ENCODE results near the gene TMPRSS11B. TPM values are rescaled to one million over a fixed set of nuclear protein-coding genes. Genes with fewer than 3 reads are reported as not detected.
"Not testable (repeated sequence)": the region's sequence is repeated elsewhere in the genome, so short reads cannot be mapped to it uniquely, and the experiment has no call there.

Gene TMPRSS11B
- total and polyA plus RNA-seq, 12 donors, result 0.17 to 0.24 TPM; not detected in 10

GRCh38 chr4:68218044-68218443, 27.4 kb downstream of the TMPRSS11B start:
- Histone ChIP-seq H3K4me1 (replicated peaks in 1 of 2) (no peaks in the 10 kb centered on the region), H3K27ac (no peak overlapping the region), H3K27me3 (no peaks in the 10 kb centered on the region), H3K36me3 (replicated peaks in 1 of 2) (no peaks in the 10 kb centered on the region), H3K4me3 (no peak overlapping the region), H3K9me3 (replicated peaks in 1 of 3) (no peaks in the 10 kb centered on the region)
- no peak for DNase-seq
- intact Hi-C loops (cut with DNase I), result no loop called here
- WGBS, 4 donors, result 14 to 30% (median 19%) methylated on average over 1 of the region's 1 CpG
- no peak for TF ChIP-seq CTCF (IDR thresholded peaks at IDR 0.05)
- TF ChIP-seq POLR2A (IDR thresholded peaks at IDR 0.05), result no peak

GRCh38 chr4:68216501-68216900, 29.0 kb downstream of the TMPRSS11B start:
- H3K36me3 ChIP-seq (replicated peaks in 1 of 2), result no peaks in the 10 kb centered on the region
- intact Hi-C loops (cut with DNase I), result no loop called here
- no peaks in the 10 kb centered on the region for H3K4me1 ChIP-seq (replicated peaks in 1 of 2)
- H3K27me3 ChIP-seq, result no peaks in the 10 kb centered on the region
- no peaks in the 10 kb centered on the region for H3K9me3 ChIP-seq (replicated peaks in 1 of 3)
- no peak for TF ChIP-seq CTCF (IDR thresholded peaks at IDR 0.05)
- TF ChIP-seq POLR2A (IDR thresholded peaks at IDR 0.05), result no peak
- H3K27ac ChIP-seq, result no peak overlapping the region
- no peak overlapping the region for H3K4me3 ChIP-seq
- no peak for DNase-seq

DNA sequence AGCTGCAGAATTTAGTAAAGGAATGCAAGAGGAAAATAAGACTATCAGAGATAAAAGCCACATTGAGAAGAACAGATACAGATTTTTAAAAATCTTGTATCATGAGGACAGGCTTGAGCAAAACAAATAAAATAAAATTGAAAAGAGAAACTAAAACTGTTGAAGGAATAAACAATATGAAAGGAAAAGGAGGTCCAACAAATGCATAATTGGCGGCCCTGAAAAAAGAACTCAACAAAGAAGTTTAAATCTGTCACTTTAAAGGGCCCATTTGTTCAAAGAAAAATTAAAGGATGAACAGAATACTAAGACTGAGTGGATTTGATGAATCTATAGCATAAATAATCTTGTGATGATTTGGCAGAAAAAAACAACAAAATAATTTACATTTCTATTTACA, 36.5 kb downstream of the TMPRSS11B start:
- no peaks in the 10 kb centered on the region for H3K4me1 ChIP-seq (replicated peaks in 1 of 2)
- WGBS, 4 donors, result 66 to 88% (median 79%) methylated on average over 1 of the region's 1 CpG
- H3K36me3 ChIP-seq (replicated peaks in 1 of 2), result no peaks in the 10 kb centered on the region
- H3K4me3 ChIP-seq, result no peak overlapping the region
- no peaks in the 10 kb centered on the region for H3K27me3 ChIP-seq
- no peaks in the 10 kb centered on the region for H3K9me3 ChIP-seq (replicated peaks in 1 of 3)
- H3K27ac ChIP-seq, result no peak overlapping the region
- intact Hi-C loops (cut with DNase I), result no loop called here
- no peak for TF ChIP-seq CTCF (IDR thresholded peaks at IDR 0.05)
- TF ChIP-seq POLR2A (IDR thresholded peaks at IDR 0.05), result no peak
- no peak for DNase-seq

GRCh38 chr4:68194305-68194704, 51.2 kb downstream of the TMPRSS11B start:
- whole genome bisulfite sequencing, 4 donors, result 68 to 95% (median 81%) methylated on average over 5 of the region's 5 CpGs
- intact Hi-C loops (cut with DNase I); DNase-seq: not testable (repeated sequence)

GRCh38 chr4:68193194-68193593, 52.3 kb downstream of the TMPRSS11B start:
- WGBS, 4 donors, result 53 to 88% (median 60%) methylated on average over 1 of the region's 1 CpG
- H3K4me1 ChIP-seq (replicated peaks in 1 of 2), result no peaks in the 10 kb centered on the region
- no peak overlapping the region for H3K4me3 ChIP-seq
- TF ChIP-seq CTCF (IDR thresholded peaks at IDR 0.05) (no peak), POLR2A (IDR thresholded peaks at IDR 0.05) (no peak)
- H3K27ac ChIP-seq, result no peak overlapping the region
- DNase-seq, result no peak
- no peaks in the 10 kb centered on the region for H3K27me3 ChIP-seq
- intact Hi-C loops (cut with DNase I), result no loop called here
- no peaks in the 10 kb centered on the region for H3K36me3 ChIP-seq (replicated peaks in 1 of 2)
- H3K9me3 ChIP-seq (replicated peaks in 1 of 3), result no peaks in the 10 kb centered on the region

More at GRCh38 chr4:68194305-68194704, 51.2 kb downstream of the TMPRSS11B start:
- H3K27me3 ChIP-seq; H3K4me1 ChIP-seq (replicated peaks in 1 of 2); H3K27ac ChIP-seq; H3K36me3 ChIP-seq (replicated peaks in 1 of 2); H3K4me3 ChIP-seq; H3K9me3 ChIP-seq (replicated peaks in 1 of 3): not testable (repeated sequence)
